CMK (cell line): ENCODE results near the gene SLC35F3.

Experiments
- DNase-seq: peaks from one replicate; pipeline ENCODE4 v3.0.0-alpha.2; 2010; ENCODE audit warnings: low read depth

Gene SLC35F3

DNA sequence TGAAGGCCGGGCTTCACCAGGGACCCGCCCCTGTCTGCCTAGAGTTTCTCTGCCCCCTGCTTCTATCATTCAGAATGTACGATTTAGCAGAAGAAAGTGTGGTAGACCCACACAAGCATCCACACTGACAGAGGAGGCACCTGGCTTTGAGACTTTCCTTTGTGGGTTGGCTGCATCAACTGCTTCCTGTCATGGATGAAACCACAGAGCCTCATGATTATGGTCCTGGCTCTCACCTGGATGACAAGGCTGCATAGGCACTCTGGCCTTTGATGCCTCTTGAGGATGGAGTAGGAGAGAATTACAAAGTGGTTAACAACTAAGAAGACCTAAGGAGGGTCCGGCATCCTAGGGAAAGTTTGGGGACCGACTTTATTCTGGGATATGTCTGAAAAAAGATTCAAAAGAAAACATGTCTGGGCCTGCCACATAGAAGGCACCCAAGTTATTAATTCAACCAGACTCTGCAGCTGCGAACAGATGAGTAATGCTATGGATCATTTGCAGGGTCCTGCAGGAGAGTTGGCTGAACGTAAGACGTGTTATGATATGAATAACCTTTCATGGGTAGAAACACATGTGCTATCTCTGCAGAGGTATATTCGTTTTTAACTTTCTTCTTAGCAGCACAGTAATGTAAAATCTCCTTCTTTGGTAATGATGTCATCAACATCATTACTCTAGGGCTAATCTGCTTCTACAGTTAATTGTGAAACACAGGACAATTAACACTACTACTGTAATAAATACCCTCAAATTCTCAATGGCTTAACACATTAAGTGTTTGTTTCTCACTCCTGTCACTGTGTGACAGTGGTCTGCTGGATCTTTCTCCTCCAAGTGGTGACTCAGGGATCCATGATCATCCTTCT lies 136.2 kb downstream of the SLC35F3 start:
- DNase-seq: no peak

DNA sequence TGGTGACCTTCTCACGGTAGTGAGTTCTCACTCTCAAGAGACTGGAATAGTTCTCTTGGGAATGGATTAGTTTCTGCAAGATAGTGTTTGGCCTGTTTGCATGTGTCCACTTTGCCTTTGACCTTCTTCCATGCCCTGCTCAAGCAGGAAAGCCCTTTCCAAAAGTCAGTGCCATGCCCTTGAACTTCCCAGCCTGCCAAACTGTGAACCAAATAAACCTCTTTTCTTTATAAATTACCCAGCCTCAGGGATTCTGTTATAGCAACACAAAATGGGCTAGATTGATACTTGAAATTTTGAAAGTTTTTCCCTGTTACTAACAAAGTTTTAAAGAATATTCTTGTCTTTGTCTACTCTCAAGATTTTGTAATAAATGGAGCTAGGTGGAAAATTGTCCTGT lies 139.6 kb downstream of the SLC35F3 start:
- no peak for DNase-seq

DNA sequence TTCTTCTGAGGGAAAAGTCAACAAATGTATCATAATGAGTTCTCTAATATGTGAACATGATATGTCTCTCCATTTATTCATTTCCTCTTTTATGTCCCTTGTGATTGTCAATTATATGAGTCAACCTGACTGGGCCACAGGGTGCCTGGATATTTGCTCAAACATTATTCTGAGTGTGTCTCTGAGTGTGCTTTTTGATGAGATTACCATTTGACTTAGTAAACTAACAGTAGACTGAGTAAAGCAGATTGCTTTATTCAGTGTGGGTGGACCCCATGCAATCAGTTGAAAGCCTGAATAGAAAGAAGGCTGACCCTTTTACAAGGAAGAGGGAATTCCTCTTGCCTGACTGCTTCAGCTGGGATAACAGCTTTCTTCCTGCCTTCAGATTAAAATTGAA lies 142.6 kb downstream of the SLC35F3 start:
- DNase-seq: no peak

DNA sequence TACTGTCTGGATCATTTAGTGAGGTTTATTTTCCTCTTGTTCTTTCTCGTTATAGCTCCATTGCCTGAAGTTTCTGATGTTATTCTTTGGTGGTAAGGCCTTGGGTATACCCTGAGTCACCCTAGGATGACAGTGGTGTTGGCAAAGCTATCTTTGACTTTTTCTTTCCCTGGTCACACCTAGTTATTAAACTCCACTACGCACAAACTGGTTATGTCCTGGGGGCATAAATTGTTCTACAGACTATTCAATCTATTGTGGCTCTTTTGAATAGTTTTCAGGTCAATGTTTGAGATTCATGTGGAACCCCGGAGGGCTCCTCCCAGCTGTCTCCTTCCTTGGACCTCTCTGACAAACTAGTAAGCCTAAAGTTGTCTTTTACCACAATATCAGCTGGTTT lies 157.7 kb downstream of the SLC35F3 start:
- no peak for DNase-seq

DNA sequence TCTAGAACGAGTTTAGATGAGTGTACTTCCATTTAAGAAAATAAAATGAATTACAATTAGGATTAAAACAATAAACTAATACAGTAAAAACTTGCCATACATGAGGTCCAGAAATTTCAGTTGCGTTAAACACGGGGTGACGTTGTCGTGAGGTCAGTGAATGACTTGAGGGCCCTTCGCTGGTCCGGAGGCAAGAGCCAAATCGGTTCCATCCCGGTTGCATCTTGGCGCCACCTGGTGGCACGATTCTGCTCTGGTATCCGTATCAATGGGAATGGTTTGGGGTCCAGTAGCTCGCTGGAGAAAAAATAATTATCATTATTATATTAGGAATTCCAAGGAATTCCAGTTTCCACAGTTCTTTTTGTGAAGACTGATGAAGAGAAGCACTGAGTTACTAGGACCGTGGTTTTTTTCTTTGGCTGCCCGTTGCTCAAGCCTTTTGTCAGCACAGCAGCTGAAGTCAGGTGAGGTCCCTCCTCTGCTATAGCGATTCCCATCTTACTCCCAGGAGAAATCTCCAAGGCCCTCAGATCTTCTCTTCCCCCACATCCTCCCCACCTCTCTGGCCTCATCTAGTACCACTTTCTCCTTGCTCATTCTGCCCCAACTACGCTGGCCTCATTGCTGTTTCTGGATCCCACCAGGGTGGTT lies 161.4 kb downstream of the SLC35F3 start:
- peak; percentile 34 for DNase-seq

DNA sequence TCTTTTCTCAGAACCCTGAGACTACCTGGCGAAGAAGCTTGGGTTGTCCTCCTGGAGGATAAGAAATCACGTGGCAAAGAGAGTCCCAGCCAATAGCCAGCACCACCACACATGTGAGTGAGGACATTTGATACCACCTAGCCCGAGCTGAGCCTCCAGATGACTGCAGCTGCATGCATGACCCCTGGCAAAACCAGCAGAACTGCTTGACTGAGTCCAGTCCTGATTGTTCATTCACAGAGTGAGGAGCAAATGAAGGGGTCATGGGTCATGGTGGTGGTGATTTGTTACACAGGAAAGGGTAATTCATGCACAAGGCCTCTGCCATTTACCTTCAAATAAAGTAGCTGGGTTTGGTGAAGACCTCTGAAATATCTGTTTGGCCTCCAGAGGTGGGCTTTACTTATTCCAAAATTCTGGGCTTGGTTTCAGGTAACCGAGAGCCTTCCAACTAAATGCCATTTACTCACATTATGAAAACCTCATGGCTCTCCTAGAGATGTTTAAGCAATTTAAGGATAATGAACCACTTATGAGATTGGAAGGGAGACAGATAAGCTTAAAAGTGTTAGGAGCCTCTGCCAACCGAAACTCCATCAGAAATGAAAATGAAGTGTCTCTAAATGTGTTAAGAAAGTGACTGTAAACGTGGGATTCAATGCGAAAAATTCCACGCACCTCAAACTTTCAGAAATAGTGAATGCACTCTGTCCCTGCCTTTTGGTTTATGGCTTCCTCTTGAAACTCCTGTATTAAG lies 163.3 kb downstream of the SLC35F3 start:
- no peak for DNase-seq

DNA sequence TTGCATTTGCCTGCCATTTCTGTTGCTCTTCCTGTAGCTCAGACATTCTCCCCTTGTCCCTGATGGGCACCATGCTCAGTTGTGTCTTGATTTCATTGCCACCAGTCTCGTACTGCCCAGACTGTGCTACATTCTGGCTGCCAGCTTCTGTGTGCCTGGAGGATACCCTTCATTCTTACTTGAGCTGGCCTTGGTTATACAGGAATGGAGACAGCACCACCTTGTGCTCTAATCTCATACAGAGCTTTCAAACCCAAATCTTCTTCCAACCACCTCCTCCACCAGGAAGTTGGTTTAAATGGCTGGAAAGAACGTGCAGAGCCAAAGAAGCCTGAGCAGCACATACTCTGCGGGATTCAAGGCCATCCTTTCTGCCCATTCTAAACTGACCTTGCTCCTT lies 165.3 kb downstream of the SLC35F3 start:
- no peak for DNase-seq

DNA sequence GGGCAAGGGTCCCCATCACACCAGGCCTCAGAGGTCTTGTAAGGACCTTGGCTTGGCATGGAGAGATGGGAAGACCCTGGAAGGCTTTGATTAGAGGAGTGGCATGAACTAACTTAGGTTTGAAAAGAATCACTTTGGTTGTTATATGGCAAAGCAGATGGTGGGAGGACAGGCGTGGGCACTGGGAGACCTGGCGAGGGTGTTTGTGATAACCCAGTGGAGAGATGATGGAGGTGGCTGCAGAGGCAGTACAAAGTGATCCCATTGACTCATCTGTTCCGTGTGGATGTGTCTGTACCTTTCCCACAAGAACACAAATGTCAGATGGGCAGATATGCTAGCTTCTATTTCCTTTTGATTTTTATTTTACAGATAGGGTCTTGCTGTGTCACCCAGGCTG lies 168.3 kb downstream of the SLC35F3 start:
- DNase-seq: no peak

DNA sequence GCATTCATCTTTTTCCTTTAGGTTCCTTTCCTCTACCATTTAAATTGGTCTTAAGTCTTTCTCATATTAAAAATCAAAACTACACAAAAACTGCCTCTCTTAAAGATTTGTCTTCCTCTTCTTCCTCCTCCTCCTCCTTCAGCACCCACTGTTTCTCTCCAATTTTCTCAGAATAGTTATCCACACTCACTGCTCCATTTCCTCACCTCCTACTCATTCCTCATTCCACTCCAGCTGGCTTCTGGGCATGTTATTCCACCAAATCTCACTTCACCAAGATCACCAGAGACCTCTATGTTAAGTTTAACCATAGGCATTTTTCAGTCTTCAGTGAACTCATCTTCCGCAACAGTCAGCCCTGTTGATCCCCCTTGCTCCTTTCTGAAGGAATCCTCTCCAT lies 173.7 kb downstream of the SLC35F3 start:
- DNase-seq: no peak

DNA sequence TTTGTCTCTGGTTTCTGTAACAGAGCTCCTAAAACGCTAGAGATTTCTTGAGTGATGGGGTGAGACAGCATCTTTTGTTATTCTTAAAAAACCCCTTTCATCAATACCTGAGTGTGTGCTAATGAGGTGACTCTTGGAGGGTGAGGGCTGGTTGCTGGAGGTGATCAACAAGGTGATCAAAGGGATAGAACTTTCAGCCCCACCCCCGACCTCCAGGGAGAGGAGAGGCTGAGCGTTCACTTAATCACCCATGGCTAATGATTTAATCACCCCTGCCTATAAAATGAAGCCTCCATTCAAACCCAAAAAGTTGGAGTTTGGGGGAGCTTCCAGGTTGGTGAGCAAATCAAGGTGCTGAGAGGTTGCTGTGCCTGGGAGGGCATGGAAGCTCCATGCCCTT lies 175.4 kb downstream of the SLC35F3 start:
- DNase-seq: no peak

DNA sequence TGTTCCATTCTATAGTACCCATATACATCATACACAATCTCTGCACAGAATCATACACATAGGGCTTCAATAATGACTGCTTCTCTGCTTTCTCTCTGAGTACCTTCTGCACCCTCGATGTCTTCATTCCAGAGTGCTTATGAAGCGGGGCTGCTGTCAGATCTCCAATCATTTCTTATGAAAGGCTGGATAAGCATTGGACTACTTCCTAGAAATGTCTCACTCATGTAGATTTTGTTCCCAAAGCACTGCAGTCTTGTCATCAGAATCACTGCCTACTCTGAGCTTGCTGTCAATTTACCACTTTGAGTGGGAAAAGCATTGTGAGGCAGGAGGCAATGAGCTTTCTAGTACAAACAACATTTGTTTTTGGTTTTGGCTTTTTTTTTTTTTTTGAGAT lies 179.0 kb downstream of the SLC35F3 start:
- no peak for DNase-seq

DNA sequence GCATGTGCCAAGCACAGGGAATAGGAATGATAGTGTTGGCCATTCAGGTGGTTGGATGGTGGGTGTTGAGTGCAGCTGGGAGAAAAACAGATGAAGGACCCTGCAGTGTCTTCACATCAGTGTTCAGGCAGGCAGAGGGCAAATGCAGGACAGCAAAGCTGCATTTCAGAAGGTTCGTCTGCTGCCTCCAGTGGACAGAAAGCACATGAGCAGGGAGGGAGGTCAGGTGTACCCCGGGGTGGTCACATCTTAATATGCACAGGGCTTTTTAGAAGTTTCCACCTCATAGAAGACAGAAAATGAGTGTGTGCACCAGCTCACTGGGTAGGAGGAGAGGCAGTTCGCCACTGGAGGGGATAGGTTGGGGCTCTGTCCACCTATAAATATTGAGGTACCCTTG lies 184.9 kb downstream of the SLC35F3 start:
- DNase-seq: no peak

DNA sequence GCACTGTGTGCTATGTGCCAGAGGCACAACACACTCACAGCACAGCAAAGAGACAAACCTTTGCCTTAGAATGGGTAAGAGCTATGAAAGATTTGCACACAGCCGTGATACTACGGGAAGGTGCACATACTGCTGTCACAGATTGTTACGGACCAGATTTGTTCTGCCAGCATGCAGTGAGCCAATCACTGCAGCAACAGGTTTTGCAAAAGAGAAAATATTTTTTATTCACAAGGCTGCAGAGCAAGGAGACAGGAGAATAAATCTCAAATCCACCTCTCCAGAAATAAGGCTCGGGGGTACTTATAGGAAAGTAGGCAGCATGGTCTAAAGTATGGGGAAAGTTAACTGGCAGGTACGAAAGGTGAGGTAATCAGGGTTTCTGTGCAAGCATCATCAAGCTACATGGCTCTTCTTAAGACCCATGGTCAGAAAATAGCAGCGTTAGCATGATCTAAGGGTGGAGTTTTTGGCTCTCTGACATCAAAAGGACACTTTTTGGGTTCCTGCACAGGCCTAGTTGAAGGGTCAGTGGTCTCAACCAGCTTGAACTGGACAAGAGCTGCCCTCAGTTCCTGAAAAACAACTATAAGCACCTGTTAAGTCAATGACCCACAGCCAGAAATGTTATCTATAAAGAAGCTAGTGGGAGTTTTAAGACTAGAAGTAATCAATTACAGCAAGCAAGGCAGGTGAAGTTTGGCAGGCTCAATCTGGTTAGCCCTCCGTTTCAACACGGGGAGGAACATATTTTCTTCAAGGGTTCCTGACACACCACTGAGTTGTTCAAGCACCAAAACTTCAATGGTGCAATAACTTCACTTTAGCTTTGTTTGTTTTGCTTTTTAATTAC lies 186.0 kb downstream of the SLC35F3 start:
- no peak for DNase-seq

DNA sequence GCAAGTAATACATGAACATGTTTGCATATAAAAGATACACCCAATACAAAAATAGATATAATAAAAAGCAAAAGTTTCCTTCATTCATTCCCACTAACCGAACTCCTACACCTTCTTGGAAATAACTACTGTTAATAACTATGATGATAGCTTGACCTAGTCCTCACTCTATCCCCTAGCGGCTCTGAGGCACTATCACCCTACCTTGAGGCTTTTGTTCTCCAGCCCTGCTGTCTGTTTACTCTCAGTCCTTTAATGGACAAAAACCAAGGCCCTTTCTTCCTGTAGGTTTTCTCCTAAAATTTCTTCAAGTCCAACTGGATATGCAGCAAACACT lies 186.6 kb downstream of the SLC35F3 start:
- DNase-seq: no peak

DNA sequence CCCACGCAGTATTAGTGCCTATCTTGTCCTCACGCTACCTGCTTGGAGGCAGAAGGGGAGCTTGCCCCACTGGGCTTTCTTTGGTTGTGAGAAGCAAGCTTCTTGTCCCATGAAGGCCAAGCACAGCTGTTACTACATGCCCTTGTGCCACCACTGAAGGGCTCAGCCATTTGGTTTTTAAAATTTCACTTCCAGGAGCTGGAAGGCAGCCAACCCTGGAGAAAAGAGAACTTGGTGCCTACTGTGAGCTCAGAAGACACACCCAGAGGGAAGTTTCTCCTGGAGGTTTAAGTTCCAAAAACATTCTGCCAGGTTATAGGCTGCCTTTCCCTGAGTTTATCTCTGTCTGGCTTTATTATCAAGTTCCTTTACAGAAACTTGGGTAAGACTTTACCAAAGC lies 187.4 kb downstream of the SLC35F3 start:
- DNase-seq: no peak

DNA sequence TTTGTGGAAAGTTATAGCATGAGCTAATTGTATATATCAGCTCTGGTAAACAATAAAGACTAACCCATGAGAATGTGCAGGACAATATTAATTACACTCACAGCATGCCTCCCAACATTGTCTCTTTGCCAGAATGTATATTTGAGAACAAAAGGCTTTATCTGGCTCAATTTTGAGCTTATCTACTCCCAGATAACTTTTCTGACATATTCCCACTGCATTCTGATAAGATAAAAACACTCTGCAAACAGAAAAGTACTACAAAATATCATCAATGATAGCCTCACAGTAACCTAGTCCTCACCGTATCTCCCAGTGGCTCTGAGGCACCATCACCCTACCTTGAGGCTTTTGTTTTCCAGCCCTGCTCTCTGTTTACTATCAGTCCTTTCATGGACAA lies 188.6 kb downstream of the SLC35F3 start:
- DNase-seq: no peak

DNA sequence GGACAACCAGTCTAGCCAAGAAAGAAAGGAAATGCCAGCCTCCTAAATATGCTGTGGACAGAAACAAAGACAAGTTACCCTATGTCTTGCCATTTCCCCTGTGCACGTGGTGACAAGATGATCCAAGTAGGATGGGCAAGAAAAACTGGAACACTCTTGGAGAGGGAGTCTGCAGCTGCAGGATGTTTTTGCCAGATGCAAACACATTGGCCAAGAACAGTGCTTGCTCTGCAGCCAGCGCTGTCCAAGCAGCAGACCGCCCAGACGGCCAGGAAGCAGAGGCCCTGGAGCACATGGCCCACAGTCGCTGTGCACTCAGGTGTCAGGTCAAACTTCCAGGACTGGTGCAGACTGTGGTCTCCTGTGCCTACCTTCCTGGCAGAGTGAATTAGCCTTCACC lies 189.3 kb downstream of the SLC35F3 start:
- DNase-seq: no peak

DNA sequence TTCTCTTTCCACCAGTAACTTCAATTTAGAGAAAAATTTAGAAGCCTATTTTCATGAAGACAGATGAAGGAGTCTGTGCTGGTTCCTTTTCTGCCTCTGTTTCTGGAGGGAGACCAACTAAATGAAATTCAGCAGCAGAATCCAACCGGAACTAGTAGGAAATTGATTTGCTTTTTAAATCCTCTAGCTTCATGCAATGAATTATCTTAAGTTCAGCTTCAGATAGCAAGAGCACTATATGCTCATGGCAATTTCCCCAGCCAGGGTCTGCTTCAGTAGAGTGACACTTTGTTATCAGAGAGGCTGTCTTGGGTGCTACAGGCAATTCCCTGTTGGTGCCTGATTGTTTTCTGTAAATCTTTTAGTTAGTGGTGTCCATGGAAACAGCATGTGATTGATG lies 189.7 kb downstream of the SLC35F3 start:
- no peak for DNase-seq

DNA sequence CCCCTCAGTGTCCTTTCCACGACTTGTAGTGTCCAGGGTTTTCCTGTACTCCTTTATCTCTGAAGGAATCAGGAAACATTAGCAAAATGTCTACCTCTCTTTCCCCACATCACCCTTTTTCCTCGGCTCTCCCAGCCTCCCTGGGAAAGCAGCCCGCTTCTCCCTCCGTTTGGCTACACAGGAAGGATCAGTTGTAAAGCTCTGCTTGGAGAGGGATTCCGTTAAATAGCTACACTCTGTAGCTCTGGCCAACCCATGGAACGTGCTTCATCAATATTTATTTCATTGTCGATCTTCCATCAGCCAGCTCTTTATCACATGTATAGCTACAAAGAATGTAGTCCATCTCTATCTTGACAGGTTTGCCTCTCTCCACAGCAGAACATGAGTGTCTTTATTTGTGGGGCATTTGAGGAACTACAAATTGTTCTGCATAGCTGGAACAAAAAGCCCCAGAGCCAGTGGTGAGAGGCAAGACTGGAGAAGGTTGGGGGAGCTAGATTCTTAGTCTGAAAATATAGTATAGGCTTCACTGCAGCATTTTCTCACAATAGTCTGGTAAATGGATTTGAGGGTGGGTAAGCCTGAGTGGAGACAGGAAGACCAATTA lies 191.8 kb downstream of the SLC35F3 start:
- no peak for DNase-seq

DNA sequence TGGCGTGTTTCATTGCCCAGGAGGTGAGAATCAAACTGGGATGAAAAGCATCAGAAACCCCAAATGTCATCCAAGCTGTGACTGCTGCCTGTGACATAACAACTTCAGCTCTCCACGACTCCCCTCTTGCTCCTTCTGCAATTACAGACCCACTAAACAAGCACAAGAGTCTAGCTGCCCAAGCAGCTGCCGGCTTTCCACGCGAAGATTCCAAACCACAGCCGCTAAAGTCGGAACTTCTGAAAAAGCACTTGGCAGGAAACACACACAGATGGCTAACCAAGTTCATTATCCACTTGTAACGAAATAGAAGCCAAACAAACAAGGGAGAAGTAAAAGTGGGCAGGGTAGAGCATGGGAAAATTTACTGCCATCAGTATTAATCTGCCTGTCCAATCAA lies 198.1 kb downstream of the SLC35F3 start:
- DNase-seq: no peak

DNA sequence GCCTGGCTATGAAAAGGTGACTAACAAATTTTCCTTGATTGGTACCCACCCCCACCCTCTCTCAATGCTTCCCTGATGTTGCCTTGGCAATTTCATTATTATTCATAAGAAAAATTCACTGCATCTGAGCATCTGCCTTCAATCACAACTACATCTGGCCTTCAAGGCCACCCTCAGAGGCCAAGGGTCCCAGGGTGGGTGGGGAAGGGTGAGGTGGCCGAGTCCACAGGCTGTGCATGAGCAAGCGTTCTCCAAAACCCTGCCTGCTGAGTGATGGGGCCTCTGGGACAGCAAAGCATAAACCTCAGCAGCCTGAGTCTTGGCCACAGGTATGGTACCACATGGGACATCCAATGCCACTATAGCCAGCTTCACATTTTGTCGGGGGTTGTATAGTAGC lies 198.7 kb downstream of the SLC35F3 start:
- no peak for DNase-seq

DNA sequence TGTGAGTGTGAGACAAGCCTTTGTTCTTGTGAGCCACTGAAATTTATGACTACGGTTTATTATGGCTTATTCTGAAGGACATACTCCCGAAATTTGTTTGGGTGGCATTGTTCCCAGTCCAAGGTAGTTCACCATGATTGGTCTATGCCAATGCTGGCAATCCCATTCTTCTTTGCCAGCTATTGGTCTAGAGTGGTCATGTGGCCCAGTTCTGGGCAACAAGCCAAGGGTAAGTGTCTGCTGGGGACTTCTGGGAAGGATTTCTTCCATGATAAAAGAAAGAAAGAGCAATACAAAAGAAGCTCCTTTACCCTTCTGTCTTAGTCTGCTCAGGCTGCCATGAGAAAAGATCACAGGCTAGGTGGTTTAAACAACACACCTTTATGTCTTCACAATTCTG lies 201.6 kb downstream of the SLC35F3 start:
- no peak for DNase-seq
